ENCODE measurements around the gene UNC119.

The UNC119 gene

DNA sequence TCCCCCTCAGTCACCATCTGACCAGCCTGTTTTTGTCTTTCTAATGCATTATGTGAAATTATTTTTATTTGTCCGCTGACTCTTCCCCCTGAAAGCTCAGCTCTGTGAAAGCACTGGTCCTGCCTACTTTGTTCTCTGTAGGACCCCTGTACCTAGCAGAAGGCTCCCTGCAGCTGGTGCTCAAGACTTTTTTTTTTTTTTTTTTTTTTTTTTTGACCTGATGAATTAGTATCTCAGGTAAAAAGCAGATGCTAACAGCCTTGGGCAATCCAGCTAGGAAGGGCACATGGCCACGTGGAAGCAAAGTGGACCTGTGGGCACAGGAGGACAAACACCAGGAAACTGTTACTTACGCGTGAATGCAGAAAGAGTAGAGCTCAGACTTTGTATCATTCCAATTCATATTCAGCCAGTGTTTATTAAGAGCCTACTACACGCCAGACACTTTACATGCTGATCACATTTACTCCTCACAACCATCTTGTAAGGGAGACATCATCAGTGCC, 629 bp upstream of the UNC119 start:
- Histone ChIP-seq H3K9me3 (ENCODE audit: control insufficient read depth in 2 of 2, low read length in 2 of 2) (no peaks in the 10 kb centered on the region), H3K27me3 (ENCODE audit: control insufficient read depth in 2 of 2, insufficient read depth in 2 of 2, low read length in 2 of 2) (no peaks in the 10 kb centered on the region), H3K4me1 (ENCODE audit: control insufficient read depth in 2 of 2, insufficient read depth in 2 of 2, low read length in 2 of 2) (peaks cover 13 to 22% of the 10 kb centered on the region in 2 donors), H3K27ac (ENCODE audit: low read depth in 2 of 2, low read length in 2 of 2) (no peak overlapping the region), H3K9ac (ENCODE audit: low read depth in 1 of 2, low read length in 2 of 2) (no peak overlapping the region), H3K4me3 (ENCODE audit: low read length in 2 of 2) (peak overlapping the region; percentile 33 to 62), H3K36me3 (ENCODE audit: control insufficient read depth in 2 of 2, insufficient read depth in 2 of 2, low read length in 2 of 2) (peaks cover 41 to 47% of the 10 kb centered on the region in 2 donors)

DNA sequence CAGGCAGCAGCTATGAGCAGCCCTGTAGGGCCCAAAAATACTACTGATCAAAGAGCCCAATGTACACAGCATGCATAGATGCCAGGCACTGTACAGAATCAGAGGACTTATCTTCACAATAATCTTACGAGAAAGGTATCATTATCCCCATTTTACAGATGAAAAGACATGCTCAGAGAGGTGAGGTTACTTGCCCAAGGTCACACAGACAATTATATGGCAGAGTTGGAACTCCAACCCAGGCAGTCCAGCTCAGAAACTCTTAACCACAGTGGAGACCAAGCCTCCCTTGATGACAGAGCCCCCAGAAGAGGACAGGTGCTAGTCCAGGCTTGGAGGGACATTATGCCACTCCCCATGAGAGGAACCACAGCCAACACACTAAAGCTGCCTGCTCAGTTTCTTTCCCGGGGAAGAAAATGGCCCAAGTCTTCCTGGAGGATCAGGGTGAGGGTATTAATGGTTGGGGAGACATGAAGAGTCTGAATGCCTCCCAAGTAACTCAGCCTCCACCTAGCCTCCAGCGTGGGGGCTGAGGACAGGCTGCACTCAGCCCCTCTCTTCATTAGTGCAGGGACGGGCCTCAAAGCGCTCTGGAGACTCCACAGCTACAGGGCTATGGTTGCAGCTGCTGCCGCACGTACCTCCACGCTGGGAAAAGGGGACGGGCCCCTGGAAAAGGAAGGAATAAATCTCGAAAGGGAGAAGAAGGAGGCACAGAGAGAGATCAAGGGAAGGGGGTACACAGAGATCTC, 826 bp downstream of the UNC119 start:
- no peak overlapping the region for H3K27ac ChIP-seq (ENCODE audit: low read depth in 2 of 2, low read length in 2 of 2)
- H3K9me3 ChIP-seq (ENCODE audit: control insufficient read depth in 2 of 2, low read length in 2 of 2), result no peaks in the 10 kb centered on the region
- H3K4me3 ChIP-seq (ENCODE audit: low read length in 2 of 2), result peak overlapping the region; percentile 64 to 70
- peaks cover 27 to 41% of the 10 kb centered on the region in 2 donors for H3K36me3 ChIP-seq (ENCODE audit: control insufficient read depth in 2 of 2, insufficient read depth in 2 of 2, low read length in 2 of 2)
- peak overlapping the region; percentile 33 to 56 for H3K9ac ChIP-seq (ENCODE audit: low read depth in 1 of 2, low read length in 2 of 2)
- H3K4me1 ChIP-seq (ENCODE audit: control insufficient read depth in 2 of 2, insufficient read depth in 2 of 2, low read length in 2 of 2), result peaks cover 13 to 22% of the 10 kb centered on the region in 2 donors
- H3K27me3 ChIP-seq (ENCODE audit: control insufficient read depth in 2 of 2, insufficient read depth in 2 of 2, low read length in 2 of 2), result no peaks in the 10 kb centered on the region

DNA sequence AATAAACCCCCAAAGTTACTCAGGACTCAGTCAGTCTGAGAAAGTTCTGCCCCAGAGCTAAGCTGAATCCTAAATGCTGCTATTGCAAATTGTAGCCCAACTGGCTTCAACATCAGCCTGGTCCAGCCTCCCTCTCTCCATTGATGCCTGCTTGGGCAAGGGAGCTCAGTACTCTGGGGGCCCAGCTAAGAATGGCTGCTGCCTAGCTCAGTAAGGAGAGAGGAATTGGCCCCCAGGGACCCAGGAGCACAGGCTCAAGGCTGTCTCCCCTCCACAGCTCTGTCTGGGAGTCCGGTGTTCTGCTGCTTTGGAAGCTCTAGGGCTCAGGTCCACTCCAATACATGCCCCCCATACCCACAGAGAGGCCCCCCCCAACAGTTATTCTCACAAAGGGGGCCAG, 1.6 kb downstream of the UNC119 start:
- Histone ChIP-seq H3K27ac (ENCODE audit: low read depth in 2 of 2, low read length in 2 of 2) (no peak overlapping the region), H3K4me3 (ENCODE audit: low read length in 2 of 2) (no peak overlapping the region), H3K9ac (ENCODE audit: low read depth in 1 of 2, low read length in 2 of 2) (no peak overlapping the region), H3K36me3 (ENCODE audit: control insufficient read depth in 2 of 2, insufficient read depth in 2 of 2, low read length in 2 of 2) (peaks cover 20 to 34% of the 10 kb centered on the region in 2 donors), H3K4me1 (ENCODE audit: control insufficient read depth in 2 of 2, insufficient read depth in 2 of 2, low read length in 2 of 2) (peaks cover 13 to 22% of the 10 kb centered on the region in 2 donors), H3K9me3 (ENCODE audit: control insufficient read depth in 2 of 2, low read length in 2 of 2) (no peaks in the 10 kb centered on the region), H3K27me3 (ENCODE audit: control insufficient read depth in 2 of 2, insufficient read depth in 2 of 2, low read length in 2 of 2) (no peaks in the 10 kb centered on the region)

DNA sequence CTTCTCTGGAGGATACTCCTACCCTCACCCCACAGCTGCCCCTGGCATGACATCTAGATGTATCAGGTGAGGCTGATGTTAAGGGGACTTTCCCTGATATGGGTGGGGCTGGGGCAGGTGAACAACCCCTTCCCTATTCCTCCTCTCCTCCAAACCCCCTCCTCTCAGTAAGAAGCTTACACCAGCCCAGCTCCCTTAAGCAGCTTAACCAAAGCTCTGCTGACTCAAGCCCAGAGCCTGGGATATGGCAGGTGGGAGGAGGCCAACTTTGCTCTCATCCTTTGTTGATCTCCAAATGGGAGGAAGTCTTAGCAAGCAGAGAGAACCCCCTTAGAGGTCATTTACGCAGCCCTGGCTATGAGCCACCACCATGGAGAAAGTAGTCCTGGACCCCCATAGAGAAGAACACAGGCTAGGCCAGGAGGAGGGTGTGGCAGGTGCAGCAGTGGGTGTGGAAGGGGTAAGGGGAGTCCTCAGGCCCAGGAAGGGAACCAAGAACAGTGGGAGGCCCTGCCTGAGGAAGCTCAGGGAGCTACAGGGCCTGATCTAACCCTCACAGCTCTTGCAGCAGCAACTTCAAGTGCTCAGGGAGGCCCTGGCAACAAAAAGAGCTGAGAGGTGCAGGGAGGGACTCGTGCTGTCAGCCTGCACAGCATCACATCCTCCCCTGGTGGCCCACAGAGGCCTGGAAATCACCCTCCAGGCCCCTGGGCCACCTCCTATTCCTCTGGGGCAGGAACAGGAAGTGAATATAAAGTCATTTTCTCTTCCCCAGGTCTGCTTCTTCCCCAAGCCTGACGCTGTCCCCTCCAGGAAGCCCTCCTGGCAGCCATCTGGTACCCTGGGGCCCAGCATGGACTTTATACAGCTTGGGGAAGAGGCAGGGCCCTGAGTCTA, 2.9 kb downstream of the UNC119 start:
- H3K4me3 ChIP-seq (ENCODE audit: low read length in 2 of 2), result no peak overlapping the region
- H3K36me3 ChIP-seq (ENCODE audit: control insufficient read depth in 2 of 2, insufficient read depth in 2 of 2, low read length in 2 of 2), result peaks cover 11 to 23% of the 10 kb centered on the region in 2 donors
- peak overlapping the region in 1 of 2 donors; percentile 38 for H3K27ac ChIP-seq (ENCODE audit: low read depth in 2 of 2, low read length in 2 of 2)
- H3K9me3 ChIP-seq (ENCODE audit: control insufficient read depth in 2 of 2, low read length in 2 of 2), result no peaks in the 10 kb centered on the region
- peaks cover 13 to 22% of the 10 kb centered on the region in 2 donors for H3K4me1 ChIP-seq (ENCODE audit: control insufficient read depth in 2 of 2, insufficient read depth in 2 of 2, low read length in 2 of 2)
- H3K27me3 ChIP-seq (ENCODE audit: control insufficient read depth in 2 of 2, insufficient read depth in 2 of 2, low read length in 2 of 2), result no peaks in the 10 kb centered on the region
- H3K9ac ChIP-seq (ENCODE audit: low read depth in 1 of 2, low read length in 2 of 2), result peak overlapping the region in 1 of 2 donors; percentile 41

DNA sequence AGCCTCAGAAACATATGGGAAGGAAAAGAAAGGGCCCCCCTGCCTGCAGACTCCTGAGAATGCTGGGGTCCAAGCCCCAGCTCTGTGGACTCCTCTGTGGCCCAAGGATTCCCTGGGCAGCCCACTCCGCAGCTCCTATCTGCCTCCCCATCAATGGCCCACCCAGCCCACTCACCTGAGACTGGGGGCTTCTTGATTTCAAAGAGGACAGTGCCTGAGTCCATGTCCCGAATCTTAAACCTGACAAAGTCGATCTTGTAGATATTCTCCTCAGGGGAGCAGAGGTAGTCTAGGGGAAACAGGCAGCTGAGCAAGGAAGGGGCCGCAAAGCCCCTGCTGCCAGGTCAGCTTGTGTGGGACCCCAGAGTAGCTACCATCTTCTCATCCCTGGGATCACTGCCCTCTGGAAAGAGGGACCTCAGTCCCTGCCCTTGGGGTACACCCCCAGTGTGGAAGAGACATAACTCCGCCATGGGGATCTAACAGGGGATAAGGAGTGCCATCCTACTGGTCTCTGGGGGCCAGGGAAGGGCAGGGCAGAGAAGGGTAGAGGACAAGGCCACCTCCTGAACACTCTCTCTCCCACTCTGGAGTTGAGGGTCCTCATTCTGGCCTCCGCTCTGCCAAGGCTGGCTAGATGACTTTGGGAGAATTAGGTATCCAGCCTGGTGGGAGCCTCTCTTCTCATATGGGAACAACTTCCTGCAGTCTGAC, 3.9 kb downstream of the UNC119 start:
- Histone ChIP-seq H3K4me3 (ENCODE audit: low read length in 2 of 2) (no peak overlapping the region), H3K9me3 (ENCODE audit: control insufficient read depth in 2 of 2, low read length in 2 of 2) (no peaks in the 10 kb centered on the region), H3K4me1 (ENCODE audit: control insufficient read depth in 2 of 2, insufficient read depth in 2 of 2, low read length in 2 of 2) (peaks cover 13 to 22% of the 10 kb centered on the region in 2 donors), H3K27ac (ENCODE audit: low read depth in 2 of 2, low read length in 2 of 2) (peak overlapping the region in 1 of 2 donors; percentile 43), H3K27me3 (ENCODE audit: control insufficient read depth in 2 of 2, insufficient read depth in 2 of 2, low read length in 2 of 2) (no peaks in the 10 kb centered on the region), H3K9ac (ENCODE audit: low read depth in 1 of 2, low read length in 2 of 2) (no peak overlapping the region), H3K36me3 (ENCODE audit: control insufficient read depth in 2 of 2, insufficient read depth in 2 of 2, low read length in 2 of 2) (peaks cover 2 to 14% of the 10 kb centered on the region in 2 donors)

DNA sequence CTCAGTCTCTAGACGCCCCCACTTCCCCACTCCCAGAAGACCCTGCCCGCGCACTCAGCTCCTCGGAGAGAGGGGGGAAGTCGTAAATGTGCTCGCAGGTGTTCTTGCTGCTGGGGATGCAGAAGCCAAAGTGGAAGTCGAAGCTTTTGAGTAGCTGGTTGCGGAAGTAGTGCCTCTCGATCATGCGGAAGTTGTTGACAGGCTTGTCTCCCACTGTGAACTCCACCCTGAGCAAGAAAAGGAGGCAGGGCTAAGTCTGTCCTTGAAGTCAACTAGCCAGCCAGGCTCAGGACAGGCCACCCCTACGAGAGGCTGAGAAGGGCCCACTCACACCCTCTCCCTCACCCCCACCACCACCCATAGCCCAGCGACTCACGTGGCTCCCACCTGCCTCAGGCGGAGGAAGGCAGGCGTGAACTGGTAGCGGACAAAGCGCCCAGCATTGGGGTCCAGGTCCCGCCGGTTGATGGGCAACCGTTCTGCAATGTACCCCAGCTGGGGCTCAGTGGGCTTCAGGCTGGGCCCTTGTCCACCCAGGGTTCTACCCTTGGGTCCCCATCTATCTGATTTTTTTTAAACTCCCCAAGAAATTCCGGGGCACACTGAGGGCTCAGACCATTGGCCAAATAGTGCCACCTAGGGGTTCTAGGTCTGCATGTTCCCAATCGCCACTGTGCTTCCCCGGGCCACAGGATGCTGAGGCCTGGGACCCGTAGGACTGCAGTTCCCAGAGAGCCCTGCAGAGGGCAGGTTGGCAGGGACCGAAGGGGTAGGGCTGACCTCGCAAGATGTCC, 4.6 kb downstream of the UNC119 start:
- Histone ChIP-seq H3K9ac (ENCODE audit: low read depth in 1 of 2, low read length in 2 of 2) (no peak overlapping the region), H3K27me3 (ENCODE audit: control insufficient read depth in 2 of 2, insufficient read depth in 2 of 2, low read length in 2 of 2) (no peaks in the 10 kb centered on the region), H3K9me3 (ENCODE audit: control insufficient read depth in 2 of 2, low read length in 2 of 2) (no peaks in the 10 kb centered on the region), H3K27ac (ENCODE audit: low read depth in 2 of 2, low read length in 2 of 2) (peak overlapping the region; percentile 15 to 43), H3K4me3 (ENCODE audit: low read length in 2 of 2) (no peak overlapping the region), H3K36me3 (ENCODE audit: control insufficient read depth in 2 of 2, insufficient read depth in 2 of 2, low read length in 2 of 2) (peaks cover 0 to 8% of the 10 kb centered on the region in 2 donors), H3K4me1 (ENCODE audit: control insufficient read depth in 2 of 2, insufficient read depth in 2 of 2, low read length in 2 of 2) (peaks cover 12 to 21% of the 10 kb centered on the region in 2 donors)

DNA sequence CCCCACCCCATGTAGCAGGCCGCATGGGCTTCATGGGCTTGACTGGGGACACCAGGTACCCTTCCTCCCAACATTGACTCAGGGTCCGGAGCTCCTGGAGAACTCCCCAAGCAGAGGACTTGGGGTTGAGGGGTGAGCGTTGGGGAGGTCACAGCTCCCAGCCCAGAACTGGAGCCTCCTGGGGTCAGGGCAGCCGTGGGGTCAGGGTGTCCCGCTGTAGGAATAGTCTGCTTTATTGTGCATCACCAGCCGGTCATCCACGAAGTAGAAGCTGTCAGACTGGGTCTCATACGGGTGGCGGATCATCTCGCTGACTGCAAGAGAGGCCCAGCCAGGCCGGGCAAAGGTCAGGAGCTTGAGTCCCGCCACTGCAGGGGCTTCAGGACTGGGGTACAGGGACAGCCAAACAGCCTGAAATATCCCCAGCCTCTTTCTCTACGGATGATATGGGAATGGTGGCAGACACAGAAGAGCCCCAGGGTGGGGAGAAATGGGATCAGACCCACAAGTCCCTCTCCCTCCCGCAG, 5.3 kb downstream of the UNC119 start:
- no peaks in the 10 kb centered on the region for H3K9me3 ChIP-seq (ENCODE audit: control insufficient read depth in 2 of 2, low read length in 2 of 2)
- H3K27me3 ChIP-seq (ENCODE audit: control insufficient read depth in 2 of 2, insufficient read depth in 2 of 2, low read length in 2 of 2), result no peaks in the 10 kb centered on the region
- H3K4me3 ChIP-seq (ENCODE audit: low read length in 2 of 2), result no peak overlapping the region
- no peak overlapping the region for H3K9ac ChIP-seq (ENCODE audit: low read depth in 1 of 2, low read length in 2 of 2)
- peak overlapping the region in 1 of 2 donors; percentile 43 for H3K27ac ChIP-seq (ENCODE audit: low read depth in 2 of 2, low read length in 2 of 2)
- peaks cover 0 to 8% of the 10 kb centered on the region in 2 donors for H3K36me3 ChIP-seq (ENCODE audit: control insufficient read depth in 2 of 2, insufficient read depth in 2 of 2, low read length in 2 of 2)
- H3K4me1 ChIP-seq (ENCODE audit: control insufficient read depth in 2 of 2, insufficient read depth in 2 of 2, low read length in 2 of 2), result peaks cover 9 to 19% of the 10 kb centered on the region in 2 donors

DNA sequence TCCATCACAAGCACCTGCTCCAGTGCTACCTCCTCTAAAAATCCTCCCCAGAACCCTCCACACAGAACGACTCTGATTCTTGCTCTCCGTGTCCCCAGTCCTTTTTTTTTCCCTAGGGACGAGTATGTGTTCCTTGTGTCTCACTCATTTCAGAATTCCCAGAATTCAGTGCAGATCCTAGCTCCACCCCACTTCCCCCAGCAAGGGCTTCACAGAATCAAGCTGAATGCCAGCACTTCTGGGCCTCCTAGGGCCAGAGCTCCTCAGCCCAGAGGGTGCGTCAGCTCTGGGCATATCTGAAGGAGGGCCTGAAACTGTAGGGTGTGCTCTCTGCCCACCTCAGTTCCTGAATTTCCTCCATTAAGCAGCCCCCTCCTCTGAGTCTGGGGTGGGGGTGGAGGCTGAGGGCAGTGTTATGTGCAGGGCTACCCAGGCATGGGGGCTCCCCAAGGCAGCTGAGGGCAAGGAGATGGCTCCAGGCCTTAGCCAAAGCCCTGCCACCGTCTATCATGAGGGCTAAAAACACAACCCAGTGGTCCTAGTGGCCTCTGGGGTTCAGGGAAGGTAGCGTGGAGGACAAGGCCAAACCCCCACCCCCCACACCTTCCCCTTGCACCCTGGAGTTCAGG, 6.5 kb downstream of the UNC119 start:
- Histone ChIP-seq H3K27ac (ENCODE audit: low read depth in 2 of 2, low read length in 2 of 2) (no peak overlapping the region), H3K9ac (ENCODE audit: low read depth in 1 of 2, low read length in 2 of 2) (no peak overlapping the region), H3K27me3 (ENCODE audit: control insufficient read depth in 2 of 2, insufficient read depth in 2 of 2, low read length in 2 of 2) (no peaks in the 10 kb centered on the region), H3K36me3 (ENCODE audit: control insufficient read depth in 2 of 2, insufficient read depth in 2 of 2, low read length in 2 of 2) (peaks cover 0 to 8% of the 10 kb centered on the region in 2 donors), H3K9me3 (ENCODE audit: control insufficient read depth in 2 of 2, low read length in 2 of 2) (no peaks in the 10 kb centered on the region), H3K4me1 (ENCODE audit: control insufficient read depth in 2 of 2, insufficient read depth in 2 of 2, low read length in 2 of 2) (peaks cover 9 to 14% of the 10 kb centered on the region in 2 donors), H3K4me3 (ENCODE audit: low read length in 2 of 2) (no peak overlapping the region)

DNA sequence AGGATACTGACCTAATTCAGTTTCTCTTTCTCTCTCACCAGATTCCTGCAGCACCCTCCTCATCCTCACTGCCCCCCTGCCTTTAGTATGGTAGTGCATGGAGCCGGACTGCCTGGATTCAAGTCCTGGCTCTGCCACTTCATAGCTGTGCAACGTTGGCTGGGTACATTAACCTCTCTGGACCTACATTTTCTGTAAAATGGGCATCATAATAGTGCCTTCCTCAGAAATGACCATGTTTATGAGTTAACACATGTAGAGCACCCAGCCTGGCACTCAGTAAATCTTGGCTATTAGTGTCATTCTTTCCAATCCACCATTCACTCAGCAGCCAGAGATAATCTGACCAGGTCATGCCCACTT, 7.3 kb downstream of the UNC119 start:
- no peak overlapping the region for H3K4me3 ChIP-seq (ENCODE audit: low read length in 2 of 2)
- peaks cover 0 to 8% of the 10 kb centered on the region in 2 donors for H3K36me3 ChIP-seq (ENCODE audit: control insufficient read depth in 2 of 2, insufficient read depth in 2 of 2, low read length in 2 of 2)
- no peaks in the 10 kb centered on the region for H3K9me3 ChIP-seq (ENCODE audit: control insufficient read depth in 2 of 2, low read length in 2 of 2)
- peaks cover 9 to 11% of the 10 kb centered on the region in 2 donors for H3K4me1 ChIP-seq (ENCODE audit: control insufficient read depth in 2 of 2, insufficient read depth in 2 of 2, low read length in 2 of 2)
- H3K9ac ChIP-seq (ENCODE audit: low read depth in 1 of 2, low read length in 2 of 2), result no peak overlapping the region
- no peaks in the 10 kb centered on the region for H3K27me3 ChIP-seq (ENCODE audit: control insufficient read depth in 2 of 2, insufficient read depth in 2 of 2, low read length in 2 of 2)
- H3K27ac ChIP-seq (ENCODE audit: low read depth in 2 of 2, low read length in 2 of 2), result no peak overlapping the region
